ENCODE results near the gene BAG5. TPM values are rescaled to one million over a fixed set of nuclear protein-coding genes. Genes with fewer than 3 reads are reported as not detected.

The BAG5 gene
- total and polyA plus RNA-seq, 2 of the 8 experiments (the other 6 are each of a cell fraction or from before 2014, with no cell fraction given) = 7.4 to 29.5 TPM

DNA sequence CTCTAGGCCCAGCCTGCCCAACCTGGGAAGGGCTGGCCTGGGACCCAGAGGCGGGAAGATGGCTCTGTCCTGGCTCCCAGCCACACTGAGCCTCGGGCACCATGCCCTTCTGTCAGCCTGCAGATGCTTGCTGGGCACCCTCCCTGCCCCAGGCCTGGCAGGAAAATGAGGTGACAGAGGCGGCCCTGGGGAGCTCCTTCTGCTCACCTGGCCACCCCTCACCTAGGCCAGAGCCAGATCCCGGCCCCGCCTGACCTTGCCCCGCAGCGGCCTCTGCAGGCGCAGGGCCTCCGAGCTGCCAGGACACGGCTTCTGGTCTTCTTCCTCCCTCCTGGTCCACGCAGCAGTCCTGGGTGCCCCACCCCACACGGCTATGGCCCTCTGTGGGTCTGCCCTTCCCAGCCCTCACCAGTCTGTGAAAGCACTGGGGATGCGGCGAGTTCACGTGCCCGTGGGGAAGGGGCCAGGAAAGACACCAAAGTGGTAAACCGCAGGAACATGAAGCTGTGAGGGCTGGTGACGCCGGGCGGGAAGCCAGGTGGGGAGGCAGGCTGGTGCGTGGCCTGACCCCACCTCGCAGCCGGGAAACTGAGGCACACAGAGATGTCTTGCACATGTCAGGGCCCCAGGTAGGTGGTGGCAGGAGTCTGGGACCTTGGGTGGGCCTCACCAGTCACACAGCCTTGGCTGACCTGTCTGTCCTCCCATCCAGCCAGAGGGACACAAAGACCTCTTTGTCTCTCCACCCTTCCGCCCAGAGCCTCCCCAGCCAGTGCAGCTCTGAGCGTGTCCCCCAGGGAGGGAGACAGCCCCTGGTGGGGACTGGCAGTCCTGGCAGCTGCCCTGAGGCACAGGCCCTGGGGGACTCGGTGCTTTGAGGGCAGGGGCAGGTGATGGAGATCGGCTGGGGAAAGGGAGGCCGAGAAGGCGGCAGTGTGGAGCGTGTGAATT, 12.8 kb downstream of the BAG5 start (continued):
- TF ChIP-seq, protein P1, sequence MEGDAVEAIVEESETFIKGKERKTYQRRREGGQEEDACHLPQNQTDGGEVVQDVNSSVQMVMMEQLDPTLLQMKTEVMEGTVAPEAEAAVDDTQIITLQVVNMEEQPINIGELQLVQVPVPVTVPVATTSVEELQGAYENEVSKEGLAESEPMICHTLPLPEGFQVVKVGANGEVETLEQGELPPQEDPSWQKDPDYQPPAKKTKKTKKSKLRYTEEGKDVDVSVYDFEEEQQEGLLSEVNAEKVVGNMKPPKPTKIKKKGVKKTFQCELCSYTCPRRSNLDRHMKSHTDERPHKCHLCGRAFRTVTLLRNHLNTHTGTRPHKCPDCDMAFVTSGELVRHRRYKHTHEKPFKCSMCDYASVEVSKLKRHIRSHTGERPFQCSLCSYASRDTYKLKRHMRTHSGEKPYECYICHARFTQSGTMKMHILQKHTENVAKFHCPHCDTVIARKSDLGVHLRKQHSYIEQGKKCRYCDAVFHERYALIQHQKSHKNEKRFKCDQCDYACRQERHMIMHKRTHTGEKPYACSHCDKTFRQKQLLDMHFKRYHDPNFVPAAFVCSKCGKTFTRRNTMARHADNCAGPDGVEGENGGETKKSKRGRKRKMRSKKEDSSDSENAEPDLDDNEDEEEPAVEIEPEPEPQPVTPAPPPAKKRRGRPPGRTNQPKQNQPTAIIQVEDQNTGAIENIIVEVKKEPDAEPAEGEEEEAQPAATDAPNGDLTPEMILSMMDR (IDR thresholded peaks at IDR 0.05; ENCODE audit: control extremely low read depth in 1 of 3, insufficient read depth in 1 of 3, low read depth in 1 of 3, low read length in 3 of 3) = no peak
- TF ChIP-seq JUN (IDR thresholded peaks at IDR 0.05; ENCODE audit: low read depth, low read length) (no peak), POLR2AphosphoS5 (IDR thresholded peaks at IDR 0.05; ENCODE audit: low read depth, low read length) (no peak), EGR1 (IDR thresholded peaks at IDR 0.05; ENCODE audit: borderline replicate concordance, low read depth, low read length) (no peak), YY1 (IDR thresholded peaks at IDR 0.05; ENCODE audit: low read depth, low read length) (no peak), SP1 (IDR thresholded peaks at IDR 0.05; ENCODE audit: low read depth, low read length) (no peak), SIN3A (conservative IDR thresholded peaks at IDR 0.05 in 1 of 2, IDR thresholded peaks at IDR 0.05 in 1 of 2; ENCODE audit: low read depth in 1 of 2, low read length in 2 of 2) (no peak), SUZ12 (IDR thresholded peaks at IDR 0.05; ENCODE audit: low read length) (no peak)
- TF ChIP-seq, protein P2, sequence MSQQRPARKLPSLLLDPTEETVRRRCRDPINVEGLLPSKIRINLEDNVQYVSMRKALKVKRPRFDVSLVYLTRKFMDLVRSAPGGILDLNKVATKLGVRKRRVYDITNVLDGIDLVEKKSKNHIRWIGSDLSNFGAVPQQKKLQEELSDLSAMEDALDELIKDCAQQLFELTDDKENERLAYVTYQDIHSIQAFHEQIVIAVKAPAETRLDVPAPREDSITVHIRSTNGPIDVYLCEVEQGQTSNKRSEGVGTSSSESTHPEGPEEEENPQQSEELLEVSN (IDR thresholded peaks at IDR 0.05) = 0 out of 2 replicates have a peak, but pooled peaks have one; percentile 19

All from H1 (cell line).